Keratinocyte (primary cell): ENCODE data around the gene MYO16. TPM values are rescaled to one million over a fixed set of nuclear protein-coding genes. Genes with fewer than 3 reads are reported as not detected.
"Not testable (repeated sequence)": the region's sequence is repeated elsewhere in the genome, so short reads cannot be mapped to it uniquely, and the experiment has no call there.

ENCODE experiments used
- DNase-seq: peaks from one replicate; pipeline ENCODE4 v3.0.0-alpha.2; 2011; ENCODE audit warnings: low read depth, missing footprints, low spot score
- FAIRE-seq: peaks from 2 replicates; lab custom pipeline; 2011; peaks lifted over from hg19 to GRCh38; lab: Jason Lieb, UNC
- H2AFZ ChIP-seq: 2 replicates; pipeline ENCODE4 v1.6.0; 2012; ENCODE audit warnings: low read length, control low read depth, inconsistent platforms; ENCODE audit not compliant: control insufficient read depth
- H3K27ac ChIP-seq: 2 replicates; pipeline ENCODE4 v1.5.1; 2011; ENCODE audit warnings: low read length; ENCODE audit not compliant: control insufficient read depth, insufficient read depth
- H3K27me3 ChIP-seq: 3 replicates; pipeline ENCODE4 v1.6.0; 2011; ENCODE audit warnings: low read length; ENCODE audit not compliant: control insufficient read depth, insufficient read depth; ENCODE audit errors: extremely low read depth
- H3K36me3 ChIP-seq, 2 experiments: 2 replicates in 1 of 2; 3 replicates in 1 of 2; pipeline ENCODE4 v1.5.1; 2011; ENCODE audit warnings: low read length in 2 of 2, mild to moderate bottlenecking in 1 of 2; ENCODE audit not compliant: control insufficient read depth in 2 of 2, insufficient read depth in 2 of 2; ENCODE audit errors: extremely low read depth in 1 of 2
- H3K4me1 ChIP-seq: 3 replicates; pipeline ENCODE4 v1.5.1; 2011; ENCODE audit warnings: low read length; ENCODE audit not compliant: control insufficient read depth, insufficient read depth; ENCODE audit errors: extremely low read depth
- H3K4me2 ChIP-seq: 3 replicates; pipeline ENCODE4 v1.6.0; 2011; ENCODE audit warnings: low read depth, low read length; ENCODE audit not compliant: control insufficient read depth, insufficient read depth; ENCODE audit errors: extremely low read depth
- H3K4me3 ChIP-seq, 3 experiments: fragments of 200-600 bp in 1 of 3; sonication (generic) in 1 of 3; 2 replicates in 2 of 3; 3 replicates in 1 of 3; pipeline ENCODE4 v1.5.1; 2011 to 2016; ENCODE audit warnings: low read length in 3 of 3, mild to moderate bottlenecking in 3 of 3, control low read depth in 2 of 3, inconsistent platforms in 1 of 3, low read depth in 1 of 3, mixed read lengths in 1 of 3, mixed run types in 1 of 3, moderate library complexity in 1 of 3; ENCODE audit not compliant: control insufficient read depth in 2 of 3, insufficient read depth in 2 of 3; ENCODE audit errors: extremely low read depth in 1 of 3
- H3K79me2 ChIP-seq: 2 replicates; pipeline ENCODE4 v1.6.0; 2012; ENCODE audit warnings: low read length; ENCODE audit not compliant: control insufficient read depth, insufficient read depth
- H3K9ac ChIP-seq: 3 replicates; pipeline ENCODE4 v1.6.0; 2011; ENCODE audit warnings: low read length; ENCODE audit not compliant: control insufficient read depth, insufficient read depth; ENCODE audit errors: extremely low read depth
- H3K9me1 ChIP-seq: 3 replicates; pipeline ENCODE4 v1.6.0; 2011; ENCODE audit warnings: low read length; ENCODE audit not compliant: control insufficient read depth, insufficient read depth; ENCODE audit errors: extremely low read depth
- H3K9me3 ChIP-seq: 2 replicates; pipeline ENCODE4 v1.5.1; 2012; ENCODE audit warnings: low read depth, low read length; ENCODE audit not compliant: control insufficient read depth
- H4K20me1 ChIP-seq: 3 replicates; pipeline ENCODE4 v1.6.0; 2011; ENCODE audit warnings: low read length; ENCODE audit not compliant: control insufficient read depth, insufficient read depth; ENCODE audit errors: extremely low read depth
- EZH2 ChIP-seq: IDR thresholded peaks from one replicate; pipeline ENCODE4 v1.6.1; 2012; ENCODE audit warnings: inconsistent platforms, mild to moderate bottlenecking, low read length, moderate library complexity
- dilution Hi-C: fragments of 300-500 bp; cut with MboI; formaldehyde crosslinking; loops from one replicate; pipeline ENCODE4 v1.7.0; 2020; ENCODE audit warnings: low sequenced_read_pairs; ENCODE audit not compliant: extremely low pct_ligation_motif_present
- polyA plus RNA-seq, 5 experiments: library from polyadenylated mRNA; depleted of rRNA in 3 of 5; stranded (reverse) in 3 of 5; stranded (forward) in 1 of 5; unstranded in 1 of 5; fragments of >200 nt; gene quantifications; 1 replicate in 1 of 5; 2 replicates in 3 of 5; 3 replicates in 1 of 5; pipeline versions ENCODE4 v1.2.1 to v1.2.3, GENCODE V29; 2011 to 2012; ENCODE audit warnings: missing spikeins in 2 of 5, low read depth in 1 of 5, low replicate concordance in 1 of 5
- TF ChIP-seq, protein P1 (sequence below), 3 experiments: IDR thresholded peaks in 1 of 3; conservative IDR thresholded peaks in 1 of 3; optimal IDR thresholded peaks in 1 of 3; 2 replicates in 2 of 3; 3 replicates in 1 of 3; pipeline versions ENCODE3 to v1.5.1; 2011; ENCODE audit warnings: low read length in 3 of 3, mild to moderate bottlenecking in 3 of 3, moderate library complexity in 2 of 3, control low read depth in 1 of 3, inconsistent platforms in 1 of 3; ENCODE audit not compliant: insufficient read depth in 2 of 3; ENCODE audit errors: extremely low read depth in 1 of 3

The MYO16 gene
- polyA plus RNA-seq, 1 donor (not counting 4 experiments of a cell fraction or from before 2014, with no cell fraction given), result 0.08 TPM

DNA sequence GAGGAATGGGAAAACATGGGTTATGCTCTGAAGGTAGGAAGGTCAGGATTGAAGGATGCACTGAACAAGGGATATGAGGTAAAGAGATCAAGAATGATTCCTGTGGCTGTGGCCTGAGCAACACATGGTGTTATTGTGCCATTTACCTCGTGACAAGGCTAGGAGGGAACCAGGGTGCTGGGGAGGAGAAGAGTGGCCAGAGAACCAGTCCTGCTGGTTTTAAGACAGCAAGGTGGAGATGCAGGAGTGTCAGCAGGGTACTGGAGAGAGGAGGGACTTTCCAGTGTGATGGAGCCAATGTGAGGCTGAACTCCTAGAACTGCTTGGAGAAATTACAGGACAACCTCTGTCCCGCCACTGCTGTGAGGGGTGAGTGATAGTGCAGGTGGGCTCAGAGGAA, 282.4 kb downstream of the MYO16 start:
- FAIRE-seq (no peak), DNase-seq (no peak)
- dilution Hi-C loops, result no loop called here
- no peaks in the 10 kb centered on the region for H3K79me2 ChIP-seq
- H3K4me1 ChIP-seq, result peaks cover 12% of the 10 kb centered on the region
- no peak overlapping the region for H2AFZ ChIP-seq
- TF ChIP-seq, protein P1, sequence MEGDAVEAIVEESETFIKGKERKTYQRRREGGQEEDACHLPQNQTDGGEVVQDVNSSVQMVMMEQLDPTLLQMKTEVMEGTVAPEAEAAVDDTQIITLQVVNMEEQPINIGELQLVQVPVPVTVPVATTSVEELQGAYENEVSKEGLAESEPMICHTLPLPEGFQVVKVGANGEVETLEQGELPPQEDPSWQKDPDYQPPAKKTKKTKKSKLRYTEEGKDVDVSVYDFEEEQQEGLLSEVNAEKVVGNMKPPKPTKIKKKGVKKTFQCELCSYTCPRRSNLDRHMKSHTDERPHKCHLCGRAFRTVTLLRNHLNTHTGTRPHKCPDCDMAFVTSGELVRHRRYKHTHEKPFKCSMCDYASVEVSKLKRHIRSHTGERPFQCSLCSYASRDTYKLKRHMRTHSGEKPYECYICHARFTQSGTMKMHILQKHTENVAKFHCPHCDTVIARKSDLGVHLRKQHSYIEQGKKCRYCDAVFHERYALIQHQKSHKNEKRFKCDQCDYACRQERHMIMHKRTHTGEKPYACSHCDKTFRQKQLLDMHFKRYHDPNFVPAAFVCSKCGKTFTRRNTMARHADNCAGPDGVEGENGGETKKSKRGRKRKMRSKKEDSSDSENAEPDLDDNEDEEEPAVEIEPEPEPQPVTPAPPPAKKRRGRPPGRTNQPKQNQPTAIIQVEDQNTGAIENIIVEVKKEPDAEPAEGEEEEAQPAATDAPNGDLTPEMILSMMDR (optimal IDR thresholded peaks at IDR 0.05 in 1 of 3, IDR thresholded peaks at IDR 0.05 in 1 of 3, conservative IDR thresholded peaks at IDR 0.05 in 1 of 3; ENCODE audit: extremely low read depth in 1 of 3, insufficient read depth in 2 of 3, low read length in 3 of 3), result no peak
- H3K9me3 ChIP-seq, result no peaks in the 10 kb centered on the region
- no peak overlapping the region for H3K27ac ChIP-seq
- H3K9me1 ChIP-seq, result no peaks in the 10 kb centered on the region
- no peak overlapping the region for H3K9ac ChIP-seq
- no peaks in the 10 kb centered on the region for H3K36me3 ChIP-seq
- H4K20me1 ChIP-seq, result no peaks in the 10 kb centered on the region
- no peak overlapping the region for H3K4me2 ChIP-seq
- no peak overlapping the region for H3K4me3 ChIP-seq
- H3K27me3 ChIP-seq, result no peaks in the 10 kb centered on the region

DNA sequence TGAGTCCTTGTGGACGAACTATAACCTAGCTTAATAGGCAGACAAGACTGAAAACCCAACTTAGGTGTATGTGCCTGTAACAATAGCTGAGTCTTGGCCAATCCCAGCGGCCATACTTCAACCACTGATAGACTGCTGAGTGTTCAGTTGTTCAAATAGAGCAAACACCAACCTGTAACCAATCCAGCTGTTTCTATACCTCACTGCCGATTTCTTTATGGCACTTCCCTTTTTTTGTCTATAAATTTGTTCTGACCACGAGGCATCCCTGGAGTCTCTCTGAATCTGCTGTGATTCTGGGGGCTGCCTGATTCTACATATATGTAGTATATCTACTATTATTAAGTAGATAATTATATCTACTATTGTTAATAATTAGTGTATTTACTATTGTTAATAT, 284.3 kb downstream of the MYO16 start:
- H3K4me3 ChIP-seq, H3K27ac ChIP-seq, H3K27me3 ChIP-seq, FAIRE-seq, dilution Hi-C loops, H4K20me1 ChIP-seq, H3K9me3 ChIP-seq, H2AFZ ChIP-seq, H3K4me2 ChIP-seq, H3K9ac ChIP-seq, DNase-seq, H3K9me1 ChIP-seq, H3K79me2 ChIP-seq, H3K36me3 ChIP-seq: not testable (repeated sequence)
- peaks cover 12% of the 10 kb centered on the region for H3K4me1 ChIP-seq

DNA sequence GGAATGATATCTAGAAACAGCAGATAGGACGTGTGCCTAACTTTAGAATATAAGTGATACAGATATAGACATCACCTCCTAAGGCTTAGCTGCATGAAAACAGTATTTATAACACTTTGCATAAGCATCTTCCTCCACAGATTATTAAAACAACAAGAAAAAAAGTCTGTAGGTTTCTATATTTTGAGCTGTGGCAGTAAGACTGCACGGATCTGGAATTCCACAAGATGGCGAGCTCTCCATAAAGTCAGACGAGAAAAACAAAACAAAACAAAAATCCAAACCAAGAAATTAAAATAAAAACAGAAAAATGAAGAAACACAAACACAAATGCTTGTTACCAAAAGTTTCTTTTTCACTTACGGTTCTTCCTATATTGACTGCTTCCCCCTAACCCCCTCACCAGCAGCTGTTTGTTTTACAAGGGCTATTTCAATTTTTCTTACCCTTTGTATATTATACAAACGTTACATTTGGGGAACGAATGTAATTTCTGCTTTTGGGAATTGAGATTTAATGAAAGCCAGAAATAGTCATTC, 285.8 kb downstream of the MYO16 start:
- H3K9me1 ChIP-seq, result no peaks in the 10 kb centered on the region
- no peaks in the 10 kb centered on the region for H3K36me3 ChIP-seq
- H2AFZ ChIP-seq, result no peak overlapping the region
- no peaks in the 10 kb centered on the region for H4K20me1 ChIP-seq
- peak overlapping the region; percentile 22 for H3K4me2 ChIP-seq
- DNase-seq (no peak), FAIRE-seq (peak; percentile 29)
- H3K9ac ChIP-seq, result peak overlapping the region; percentile 48
- H3K9me3 ChIP-seq, result no peaks in the 10 kb centered on the region
- dilution Hi-C loops, result no loop called here
- peak overlapping the region; percentile 62 for H3K27ac ChIP-seq
- H3K4me1 ChIP-seq, result peaks cover 26% of the 10 kb centered on the region
- no peaks in the 10 kb centered on the region for H3K79me2 ChIP-seq
- H3K27me3 ChIP-seq, result no peaks in the 10 kb centered on the region
- no peak for TF ChIP-seq EZH2
- TF ChIP-seq, protein P1 (optimal IDR thresholded peaks at IDR 0.05 in 1 of 3, IDR thresholded peaks at IDR 0.05 in 1 of 3, conservative IDR thresholded peaks at IDR 0.05 in 1 of 3; ENCODE audit: extremely low read depth in 1 of 3, insufficient read depth in 2 of 3, low read length in 3 of 3), result peak in 2 of 3 experiments; percentile 46 to 54
- no peak overlapping the region for H3K4me3 ChIP-seq
